Kidney (tissue), 14 donors: Measurements from ENCODE around the gene TAGLN. TPM values are rescaled to one million over a fixed set of nuclear protein-coding genes. Genes with fewer than 3 reads are reported as not detected.

Experiments
- DNase-seq, 5 donors: peaks; one replicate each; pipeline ENCODE4 v3.0.0-alpha.2; 2013 to 2020
- FAIRE-seq: peaks from 2 replicates; lab custom pipeline; 2012; peaks lifted over from hg19 to GRCh38; lab: Jason Lieb, UNC
- H3K27ac ChIP-seq, 2 donors: one replicate each; pipeline ENCODE4 v1.7.0; 2013; ENCODE audit warnings: low read depth in 2 of 2, low read length in 2 of 2, inconsistent platforms in 1 of 2
- H3K27me3 ChIP-seq: one replicate; pipeline ENCODE4 v1.7.1; 2013; ENCODE audit warnings: low read length, inconsistent platforms; ENCODE audit not compliant: control insufficient read depth, insufficient read depth
- H3K36me3 ChIP-seq, 3 donors: one replicate each; pipeline versions ENCODE4 v1.7.0 to v1.7.1; 2013; ENCODE audit warnings: low read length in 3 of 3, control low read depth in 1 of 3, inconsistent platforms in 1 of 3; ENCODE audit not compliant: insufficient read depth in 3 of 3, control insufficient read depth in 2 of 3
- H3K4me1 ChIP-seq, 3 donors: one replicate each; pipeline versions ENCODE4 v1.7.0 to v1.7.1; 2013; ENCODE audit warnings: low read length in 3 of 3, inconsistent platforms in 1 of 3, low read depth in 1 of 3; ENCODE audit not compliant: control insufficient read depth in 2 of 3, insufficient read depth in 2 of 3
- H3K4me3 ChIP-seq, 3 donors: one replicate each; pipeline versions ENCODE4 v1.7.0 to v1.8.1; 2013; ENCODE audit warnings: low read length in 3 of 3, control low read depth in 1 of 3, inconsistent platforms in 1 of 3
- H3K9ac ChIP-seq, 3 donors: one replicate each; pipeline versions ENCODE4 v1.7.0 to v1.7.1; 2013; ENCODE audit warnings: low read length in 3 of 3, control low read depth in 1 of 3, inconsistent platforms in 1 of 3
- H3K9me3 ChIP-seq, 3 donors: one replicate each; pipeline versions ENCODE4 v1.7.0 to v1.7.1; 2013; ENCODE audit warnings: low read length in 3 of 3, control low read depth in 1 of 3, inconsistent platforms in 1 of 3; ENCODE audit not compliant: control insufficient read depth in 2 of 3, insufficient read depth in 1 of 3
- CTCF ChIP-seq: IDR thresholded peaks from 3 replicates; pipeline ENCODE4 v1.5.1; 2012; ENCODE audit warnings: mild to moderate bottlenecking, moderate library complexity, borderline replicate concordance; ENCODE audit not compliant: insufficient read depth; ENCODE audit errors: extremely low read depth
- intact Hi-C: fragments of 100-400 bp; cut with DNase I; formaldehyde crosslinking; loops from one replicate; pipeline ENCODE4 v1.11.1; 2022
- polyA plus RNA-seq: library from polyadenylated mRNA; stranded (reverse); fragments of 350-450 nt; fragmentation: Illumina TruSeq; extraction: RNeasy Lipid Tissue Mini Kit (QIAGEN cat#74804); gene quantifications from one replicate; pipeline ENCODE4 v1.2.3, GENCODE V29; 2014; ENCODE audit warnings: low read depth, low replicate concordance; ENCODE audit not compliant: insufficient read depth
- total RNA-seq: library from RNA; stranded (reverse); fragmentation: NEBNext Ultra II Directional; extraction: Animal tissue kit (Norgen Biotek cat#: 25700); gene quantifications from one replicate; pipeline ENCODE4 v1.2.1, GENCODE V29; 2021
- donor health status: control.
- donor health status: control.
- donor health status: control.
- donor health status: control.
- donor health status: control.
- donor health status: DM: yes; HTN: yes; CAD: no.
- donor health status: Normal renal cell carcinoma (clear cell type).

TAGLN gene
- total and polyA plus RNA-seq, 2 donors from 2014 or later, result 776 to 846 TPM

DNA sequence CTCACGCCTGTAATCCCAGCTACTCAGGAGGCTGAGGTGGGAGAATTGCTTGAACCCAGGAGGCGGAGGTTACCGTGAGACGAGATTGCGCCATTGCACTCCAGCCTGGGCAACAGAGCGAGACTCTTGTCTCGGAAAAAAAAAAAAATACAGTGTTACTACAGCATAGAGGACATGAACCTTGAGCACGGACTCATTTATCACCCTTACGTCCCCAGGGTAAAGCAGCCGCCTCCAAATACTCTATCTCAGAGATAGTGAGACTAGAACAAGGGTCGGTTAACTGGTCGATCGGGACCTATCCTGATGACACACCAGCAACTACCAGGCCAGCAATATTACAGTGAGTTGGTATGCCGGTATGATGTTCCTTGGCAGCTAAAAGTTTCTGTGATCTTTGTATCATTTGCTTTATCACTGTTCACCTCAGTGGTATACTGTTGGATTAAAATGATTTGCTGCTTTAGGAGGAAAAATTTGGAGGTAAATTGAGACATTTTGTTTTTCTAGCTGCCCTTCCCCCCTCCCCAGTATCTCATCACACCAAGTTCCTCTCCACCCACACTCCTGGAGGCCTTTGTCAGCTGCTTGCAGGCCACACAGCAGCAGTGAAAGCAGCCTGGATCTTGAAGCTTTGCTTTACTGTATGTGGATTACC lies 27.6 kb upstream of the TAGLN start:
- H3K27ac ChIP-seq, result no peak overlapping the region
- no peak overlapping the region for H3K4me3 ChIP-seq
- no peak for TF ChIP-seq CTCF
- intact Hi-C loops, result no loop called here
- H3K36me3 ChIP-seq, result peaks cover 0 to 17% (median 11%) of the 10 kb centered on the region in 3 donors
- FAIRE-seq, result no peak
- H3K9me3 ChIP-seq, result no peaks in the 10 kb centered on the region
- H3K4me1 ChIP-seq, result peaks cover 8 to 9% (median 8%) of the 10 kb centered on the region in 3 donors
- peak in 1 of 5 donors; percentile 30 for DNase-seq
- H3K27me3 ChIP-seq, result no peaks in the 10 kb centered on the region
- no peak overlapping the region for H3K9ac ChIP-seq

DNA sequence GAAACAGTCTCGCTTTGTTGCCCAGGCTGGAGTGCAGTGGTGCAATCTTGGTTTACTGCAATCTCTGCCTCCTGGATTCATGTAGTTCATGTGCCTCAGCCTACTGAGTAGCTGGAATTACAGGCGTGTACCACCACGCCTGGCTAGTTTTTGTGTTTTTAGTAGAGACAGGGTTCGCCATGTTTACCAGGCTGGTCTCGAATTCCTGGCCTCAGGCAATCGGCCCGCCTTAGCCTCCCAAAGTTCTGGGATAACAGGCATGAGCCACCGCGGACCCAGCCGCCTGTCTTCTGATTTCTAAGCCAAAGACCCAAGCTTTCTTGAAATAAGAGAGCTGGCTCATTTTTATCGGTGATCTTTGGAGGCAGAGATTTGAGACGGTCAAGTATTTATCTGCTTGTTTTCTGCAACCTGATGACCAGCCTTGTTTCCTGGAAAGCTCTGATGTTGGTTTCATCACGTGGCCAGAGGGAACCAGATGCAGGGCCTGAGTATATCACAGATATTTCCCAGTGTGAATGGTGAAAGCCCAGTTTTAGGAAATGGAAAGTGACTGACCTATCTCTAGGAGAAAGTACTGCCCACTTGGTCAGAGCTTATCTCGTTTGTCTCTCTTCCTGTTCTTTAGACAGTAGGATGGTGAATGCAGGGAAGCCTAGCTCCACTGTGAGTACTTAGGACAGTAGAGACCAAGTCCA lies 26.3 kb upstream of the TAGLN start:
- DNase-seq, result peak in 4 of 5 donors; percentile 68 to 86 (median 74)
- Histone ChIP-seq H3K9me3 (no peaks in the 10 kb centered on the region), H3K4me3 (no peak overlapping the region), H3K4me1 (peaks cover 8 to 9% (median 8%) of the 10 kb centered on the region in 3 donors), H3K36me3 (peaks cover 0 to 11% (median 3%) of the 10 kb centered on the region in 3 donors), H3K9ac (no peak overlapping the region), H3K27ac (peak overlapping the region; percentile 5 to 20), H3K27me3 (no peaks in the 10 kb centered on the region)
- intact Hi-C loops, result no loop called here
- no peak for TF ChIP-seq CTCF
- FAIRE-seq, result no peak

GRCh38 chr11:117175104-117175503 lies 24.1 kb upstream of the TAGLN start:
- no peak overlapping the region for H3K27ac ChIP-seq
- H3K36me3 ChIP-seq, result peaks cover 0 to 4% (median 3%) of the 10 kb centered on the region in 3 donors
- no peaks in the 10 kb centered on the region for H3K27me3 ChIP-seq
- no peak for TF ChIP-seq CTCF
- no peak overlapping the region for H3K4me3 ChIP-seq
- intact Hi-C loops, result no loop called here
- H3K4me1 ChIP-seq, result peaks cover 8 to 17% (median 9%) of the 10 kb centered on the region in 3 donors
- FAIRE-seq (no peak), DNase-seq (no peak)
- no peak overlapping the region for H3K9ac ChIP-seq
- H3K9me3 ChIP-seq, result no peaks in the 10 kb centered on the region
